Activated CD8-positive, alpha-beta memory T cell treated with anti-CD3 and anti-CD28 coated beads, Interleukin-2, amount 50 U/mL, for 4 hours (primary cell): Measurements from ENCODE around the gene AP4M1.
A peak's percentile ranks its signal among the peaks of the same experiment; 100 is the strongest.
"Not testable (repeated sequence)": the region's sequence is repeated elsewhere in the genome, so short reads cannot be mapped to it uniquely, and the experiment has no call there.

ENCODE experiments used
- DNase-seq: peaks from one replicate; pipeline ENCODE4 v3.0.0-alpha.2; 2020

Gene AP4M1

GRCh38 chr7:100132697-100133151 lies 31.3 kb downstream of the AP4M1 start:
- peak; percentile 65 for DNase-seq

GRCh38 chr7:100137851-100138760 lies 36.7 kb downstream of the AP4M1 start:
- DNase-seq = no peak

- no peak for DNase-seq
Measured at GRCh38 chr7:100141555-100141949, 40.1 kb downstream of the AP4M1 start.

GRCh38 chr7:100142461-100142860 lies 41.0 kb downstream of the AP4M1 start:
- no peak for DNase-seq

- DNase-seq = not testable (repeated sequence)
Measured at GRCh38 chr7:100146350-100146749, 44.9 kb downstream of the AP4M1 start.

GRCh38 chr7:100147278-100147677 lies 45.8 kb downstream of the AP4M1 start:
- no peak for DNase-seq

GRCh38 chr7:100148225-100148558 lies 46.7 kb downstream of the AP4M1 start:
- no peak for DNase-seq

GRCh38 chr7:100148559-100149328 lies 47.3 kb downstream of the AP4M1 start, which contains the start of gene LAMTOR4:
LAMTOR4 (plus strand) TSS chr7:100148918; CDS start chr7:100148973, 55 bp downstream.
- DNase-seq = peak; percentile 96

- DNase-seq = no peak
Measured at GRCh38 chr7:100152404-100152803, 51.0 kb downstream of the AP4M1 start.

- DNase-seq = no peak
Measured at GRCh38 chr7:100152937-100153666, 51.7 kb downstream of the AP4M1 start.

GRCh38 chr7:100153708-100154535 lies 52.5 kb downstream of the AP4M1 start:
- no peak for DNase-seq

- DNase-seq = no peak
Measured at GRCh38 chr7:100154651-100155491, 53.4 kb downstream of the AP4M1 start.

- no peak for DNase-seq
Measured at GRCh38 chr7:100155553-100156317, 54.3 kb downstream of the AP4M1 start.

GRCh38 chr7:100156331-100157068 lies 55.1 kb downstream of the AP4M1 start:
- no peak for DNase-seq

GRCh38 chr7:100157069-100157333 lies 55.6 kb downstream of the AP4M1 start:
- DNase-seq = no peak

GRCh38 chr7:100157334-100158228 lies 56.1 kb downstream of the AP4M1 start:
- no peak for DNase-seq
